Esophagus muscularis mucosa (tissue), 3 donors: Measurements from ENCODE around the gene KRTAP10-10.

Source experiments
- CTCF ChIP-seq, 3 experiments: fragments of 200-600 bp in 2 of 3; fragments of 450-650 bp in 1 of 3; sonication (generic) in 2 of 3; IDR thresholded peaks; one replicate each; pipeline ENCODE4 v1.5.1; 2017 to 2019; ENCODE audit warnings: antibody characterized with exemption in 3 of 3, mild to moderate bottlenecking in 2 of 3, moderate library complexity in 1 of 3
- POLR2AphosphoS5 ChIP-seq, 2 donors: sonication (generic); formaldehyde crosslinking; IDR thresholded peaks; one replicate each; pipeline ENCODE4 v1.6.1; 2017; ENCODE audit warnings: antibody characterized with exemption in 2 of 2

- TF ChIP-seq POLR2AphosphoS5 (IDR thresholded peaks at IDR 0.05) (no peak), CTCF (IDR thresholded peaks at IDR 0.05) (no peak)
Observed at GRCh38 chr21:44684483-44684882, 47.3 kb downstream of the KRTAP10-10 start.
